ENCODE data around the gene PSD. TPM values are rescaled to one million over a fixed set of nuclear protein-coding genes. Genes with fewer than 3 reads are reported as not detected.

PSD gene
- total RNA-seq, 1 experiment from 2014 or later = 3.4 TPM

GRCh38 chr10:102404361-102405107 lies 14.1 kb downstream of the PSD start:
- H3K36me3 Mint-ChIP-seq (ENCODE audit: insufficient read depth in 1 of 3, low read depth in 3 of 3) = peaks cover 2 to 21% (median 13%) of the 10 kb centered on the region in 3 experiments; a peak in 5 of 7 replicates
- Histone ChIP-seq H3K56ac (ENCODE audit: insufficient read length, low read depth, low read length) (no peak overlapping the region), H3K79me1 (ENCODE audit: insufficient read depth, low read depth, low read length, poor library complexity, severe bottlenecking) (no peaks in the 10 kb centered on the region), H2BK12ac (ENCODE audit: insufficient read length, low read depth, low read length) (no peak overlapping the region), H3K4ac (ENCODE audit: low read depth, low read length) (no peak overlapping the region), H3K4me1 (ENCODE audit: insufficient read depth, low read length) (no peaks in the 10 kb centered on the region), H2AFZ (ENCODE audit: low read length) (no peak overlapping the region), H2BK15ac (ENCODE audit: low read depth, low read length) (no peak overlapping the region), H3K27me3 (ENCODE audit: insufficient read depth, low read length) (peaks cover 15% of the 10 kb centered on the region; the same call in 1 of the 2 replicates), H3K79me2 (ENCODE audit: insufficient read depth, low read length) (no peaks in the 10 kb centered on the region), H2BK5ac (ENCODE audit: insufficient read length, low read length) (no peak overlapping the region), H3K18ac (ENCODE audit: insufficient read length, low read depth, low read length) (no peak overlapping the region), H3K4me2 (ENCODE audit: insufficient read depth, insufficient read length, low read length) (no peak overlapping the region), H3K23ac (ENCODE audit: insufficient read length, low read depth, low read length) (no peak overlapping the region), H4K20me1 (ENCODE audit: control insufficient read depth, insufficient read depth, insufficient read length) (peaks cover 2% of the 10 kb centered on the region), H4K5ac (ENCODE audit: insufficient read length, low read depth, low read length) (no peak overlapping the region), H4K8ac (replicated peaks; ENCODE audit: insufficient read length, low read depth, low read length) (no peak overlapping the region), H2AK5ac (ENCODE audit: insufficient read length, low read length) (no peak overlapping the region), H2BK20ac (ENCODE audit: low read depth, low read length, poor library complexity, severe bottlenecking) (no peak overlapping the region), H3T11ph (ENCODE audit: low read length) (no peak overlapping the region), H3K9me3 (ENCODE audit: control insufficient read depth, low read depth, low read length) (no peaks in the 10 kb centered on the region), H3K9ac (ENCODE audit: extremely low read depth, insufficient read length, low read length) (no peak overlapping the region), H2BK120ac (ENCODE audit: low read depth, low read length, poor library complexity, severe bottlenecking) (no peak overlapping the region), H3K23me2 (ENCODE audit: insufficient read length, low read depth, low read length, poor library complexity, severe bottlenecking) (no peaks in the 10 kb centered on the region), H4K91ac (ENCODE audit: insufficient read length, low read depth, low read length) (no peak overlapping the region), H3K27ac (ENCODE audit: insufficient read length, low read depth, low read length) (no peak overlapping the region), H3K14ac (ENCODE audit: insufficient read depth, low read length) (no peak overlapping the region)
- peaks cover 56% of the 10 kb centered on the region for H3K27me3 Mint-ChIP-seq (ENCODE audit: low read depth)
- H3K4me1 Mint-ChIP-seq = peaks cover 9 to 14% of the 10 kb centered on the region in 2 experiments
- H3K4me3 Mint-ChIP-seq = no peak overlapping the region
- 0 out of 5 replicates have a peak, but pooled peaks cover 0 to under 1% of the 10 kb centered on the region in 2 experiments for H3K9me3 Mint-ChIP-seq
- no peak for DNase-seq
- no peak overlapping the region; a peak in 1 of 7 replicates for H3K27ac Mint-ChIP-seq
- no CpG with 5 or more reads among the region's 17 CpGs for WGBS (ENCODE audit: extremely low coverage, insufficient read length, low lambda C conversion rate)
- TF ChIP-seq CTCF (conservative IDR thresholded peaks at IDR 0.05) = no peak

Measured in H9 (cell line).